ENCODE data around the gene FANCC.
A peak's percentile ranks its signal among the peaks of the same experiment; 100 is the strongest.

- TF ChIP-seq, protein P1, sequence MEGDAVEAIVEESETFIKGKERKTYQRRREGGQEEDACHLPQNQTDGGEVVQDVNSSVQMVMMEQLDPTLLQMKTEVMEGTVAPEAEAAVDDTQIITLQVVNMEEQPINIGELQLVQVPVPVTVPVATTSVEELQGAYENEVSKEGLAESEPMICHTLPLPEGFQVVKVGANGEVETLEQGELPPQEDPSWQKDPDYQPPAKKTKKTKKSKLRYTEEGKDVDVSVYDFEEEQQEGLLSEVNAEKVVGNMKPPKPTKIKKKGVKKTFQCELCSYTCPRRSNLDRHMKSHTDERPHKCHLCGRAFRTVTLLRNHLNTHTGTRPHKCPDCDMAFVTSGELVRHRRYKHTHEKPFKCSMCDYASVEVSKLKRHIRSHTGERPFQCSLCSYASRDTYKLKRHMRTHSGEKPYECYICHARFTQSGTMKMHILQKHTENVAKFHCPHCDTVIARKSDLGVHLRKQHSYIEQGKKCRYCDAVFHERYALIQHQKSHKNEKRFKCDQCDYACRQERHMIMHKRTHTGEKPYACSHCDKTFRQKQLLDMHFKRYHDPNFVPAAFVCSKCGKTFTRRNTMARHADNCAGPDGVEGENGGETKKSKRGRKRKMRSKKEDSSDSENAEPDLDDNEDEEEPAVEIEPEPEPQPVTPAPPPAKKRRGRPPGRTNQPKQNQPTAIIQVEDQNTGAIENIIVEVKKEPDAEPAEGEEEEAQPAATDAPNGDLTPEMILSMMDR (conservative IDR thresholded peaks at IDR 0.05; ENCODE audit: low read depth, low read length): 0 out of 2 replicates have a peak, but pooled peaks have one; percentile 30
- no peak for TF ChIP-seq EZH2 (IDR thresholded peaks at IDR 0.05; ENCODE audit: borderline replicate concordance, low read depth, low read length, poor library complexity, severe bottlenecking)
Observed at GRCh38 chr9:95055851-95056551, 261.5 kb downstream of the FANCC start.
